HL-60/S4 treated with phorbol 12-myristate 13-acetate at 8.2 ng/mL for 4 days and 3 days (cell line): ENCODE data around the gene SCAMP2.
"Not testable (repeated sequence)": the region's sequence is repeated elsewhere in the genome, so short reads cannot be mapped to it uniquely, and the experiment has no call there.

ENCODE experiments used
- in situ Hi-C: fragments of 300-500 bp; cut with MboI; formaldehyde crosslinking; loops from 2 replicates; pipeline ENCODE4 v1.15.0; 2022; ENCODE audit warnings: low sequenced_read_pairs

SCAMP2 gene

GRCh38 chr15:74891469-74891868 is 18.3 kb upstream of the SCAMP2 start:
- in situ Hi-C loops, result no loop called here

GRCh38 chr15:74890665-74890960 is 17.4 kb upstream of the SCAMP2 start:
- in situ Hi-C loops, result no loop called here

GRCh38 chr15:74889883-74890664 is 16.9 kb upstream of the SCAMP2 start, which contains the start of gene MPI:
Gene MPI, plus strand, starts transcription at chr15:74890042. Its CDS starts 32 bp downstream, at chr15:74890074.
- in situ Hi-C loops, result no loop called here

GRCh38 chr15:74889390-74889882 is 16.3 kb upstream of the SCAMP2 start:
- in situ Hi-C loops, result no loop called here

GRCh38 chr15:74888716-74889115 is 15.6 kb upstream of the SCAMP2 start:
- in situ Hi-C loops, result no loop called here

- in situ Hi-C loops, result not testable (repeated sequence)
These were observed 14.5 kb upstream of the SCAMP2 start for GRCh38 chr15:74887537-74888193.

GRCh38 chr15:74885461-74885860 is 12.3 kb upstream of the SCAMP2 start:
- in situ Hi-C loops, result no loop called here

GRCh38 chr15:74884428-74885223 is 11.5 kb upstream of the SCAMP2 start:
- in situ Hi-C loops, result no loop called here

GRCh38 chr15:74882528-74882927 is 9.4 kb upstream of the SCAMP2 start:
- in situ Hi-C loops, result no loop called here

- in situ Hi-C loops, result no loop called here
These were observed 5.1 kb upstream of the SCAMP2 start for GRCh38 chr15:74878273-74878672.

- in situ Hi-C loops, result no loop called here
These were observed 725 bp upstream of the SCAMP2 start for GRCh38 chr15:74873756-74874424.

- in situ Hi-C loops, result no loop called here
These were observed 496 bp downstream of the SCAMP2 start for GRCh38 chr15:74872702-74873035.

GRCh38 chr15:74870436-74871215 is 2.5 kb downstream of the SCAMP2 start:
- in situ Hi-C loops, result no loop called here

GRCh38 chr15:74869726-74870407 is 3.3 kb downstream of the SCAMP2 start:
- in situ Hi-C loops, result no loop called here

- in situ Hi-C loops, result no loop called here
These were observed 3.8 kb downstream of the SCAMP2 start for GRCh38 chr15:74869372-74869725.

GRCh38 chr15:74868059-74868458 is 5.1 kb downstream of the SCAMP2 start:
- in situ Hi-C loops, result no loop called here

- in situ Hi-C loops, result no loop called here
These were observed 5.6 kb downstream of the SCAMP2 start for GRCh38 chr15:74867466-74868038.

- in situ Hi-C loops, result no loop called here
These were observed 7.1 kb downstream of the SCAMP2 start for GRCh38 chr15:74866090-74866489.

GRCh38 chr15:74865316-74865715 is 7.8 kb downstream of the SCAMP2 start:
- in situ Hi-C loops, result no loop called here

GRCh38 chr15:74864296-74864695 is 8.9 kb downstream of the SCAMP2 start:
- in situ Hi-C loops, result no loop called here
